GM18870 (cell line): ENCODE results near the gene ALOX12.

ENCODE experiments used
- ATAC-seq: cut with Tn5 transposase; IDR thresholded peaks from one replicate; pipeline ENCODE4 v1.9.1; 2021; ENCODE audit warnings: moderate library complexity; ENCODE audit not compliant: unreplicated experiment

The ALOX12 gene

GRCh38 chr17:7021993-7022778, 26.3 kb downstream of the ALOX12 start:
- no peak for ATAC-seq

- no peak for ATAC-seq
Observed at GRCh38 chr17:7022781-7023571, 27.1 kb downstream of the ALOX12 start, which contains the start of gene BCL6B. Gene BCL6B, plus strand, starts transcription at chr17:7023050. Its CDS starts 622 bp downstream, at chr17:7023672.

GRCh38 chr17:7023576-7024401, 27.9 kb downstream of the ALOX12 start:
- no peak for ATAC-seq

GRCh38 chr17:7024402-7024785, 28.5 kb downstream of the ALOX12 start:
- ATAC-seq: no peak

GRCh38 chr17:7025245-7025644, 29.4 kb downstream of the ALOX12 start:
- ATAC-seq: no peak

GRCh38 chr17:7026471-7027115, 30.7 kb downstream of the ALOX12 start:
- no peak for ATAC-seq

DNA sequence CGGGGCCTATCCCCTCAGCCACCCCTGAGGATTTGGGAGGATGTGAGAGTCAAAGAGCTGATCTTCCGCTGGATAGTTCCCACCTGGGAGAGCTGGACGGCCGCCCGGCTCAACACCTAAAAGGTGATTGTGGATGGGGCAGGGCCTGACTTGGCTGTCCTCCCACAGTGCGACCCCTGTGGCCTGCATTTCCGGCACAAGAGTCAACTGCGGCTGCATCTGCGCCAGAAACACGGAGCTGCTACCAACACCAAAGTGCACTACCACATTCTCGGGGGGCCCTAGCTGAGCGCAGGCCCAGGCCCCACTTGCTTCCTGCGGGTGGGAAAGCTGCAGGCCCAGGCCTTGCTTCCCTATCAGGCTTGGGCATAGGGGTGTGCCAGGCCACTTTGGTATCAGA, 31.5 kb downstream of the ALOX12 start:
- no peak for ATAC-seq

GRCh38 chr17:7029096-7029495, 33.2 kb downstream of the ALOX12 start:
- no peak for ATAC-seq

- no peak for ATAC-seq
Observed at GRCh38 chr17:7029659-7030058, 33.8 kb downstream of the ALOX12 start.

GRCh38 chr17:7034955-7035590, 39.2 kb downstream of the ALOX12 start:
- ATAC-seq: peak; percentile 10

- ATAC-seq: peak; percentile 84
Observed at GRCh38 chr17:7035591-7036368, 39.9 kb downstream of the ALOX12 start, which contains the start of gene SLC16A13. Gene SLC16A13, plus strand, starts transcription at chr17:7036015. Its CDS starts 368 bp downstream, at chr17:7036383.

- no peak for ATAC-seq
Observed at GRCh38 chr17:7038025-7038862, 42.4 kb downstream of the ALOX12 start.

- no peak for ATAC-seq
Observed at GRCh38 chr17:7039832-7040231, 44.0 kb downstream of the ALOX12 start.

- no peak for ATAC-seq
Observed at GRCh38 chr17:7041607-7042500, 46.0 kb downstream of the ALOX12 start.

GRCh38 chr17:7042501-7043181, 46.8 kb downstream of the ALOX12 start:
- no peak for ATAC-seq

DNA sequence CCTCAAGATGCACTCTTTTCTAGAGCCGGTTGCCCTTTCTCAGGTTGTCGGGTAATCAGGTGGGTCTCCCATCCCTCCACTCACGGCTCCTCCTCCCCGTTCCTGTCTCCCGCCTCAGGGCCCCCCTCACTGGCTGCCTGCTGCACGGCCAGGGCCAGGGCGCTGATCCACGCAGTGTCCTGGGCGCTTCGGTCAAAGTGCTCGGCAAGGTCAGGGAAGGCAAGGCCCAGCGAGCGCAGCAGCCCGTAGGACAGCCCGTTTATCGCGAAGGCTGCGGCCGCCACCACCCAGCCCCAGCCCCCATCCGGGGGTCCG, 47.3 kb downstream of the ALOX12 start:
- ATAC-seq: no peak
